ENCODE measurements around the gene FKBP11. TPM values are rescaled to one million over a fixed set of nuclear protein-coding genes. Genes with fewer than 3 reads are reported as not detected.

The FKBP11 gene
- total and polyA plus RNA-seq, 2 of the 13 experiments (the other 11 are each of a cell fraction or from before 2014, with no cell fraction given), result 15.5 to 19.4 TPM

- TF ChIP-seq TRAFD1 (CRISPR knock-in tag; IDR thresholded peaks at IDR 0.05; ENCODE audit: borderline replicate concordance) (no peak), ZGPAT (CRISPR knock-in tag; IDR thresholded peaks at IDR 0.05) (peak; percentile 94), ATF4 (CRISPR knock-in tag; IDR thresholded peaks at IDR 0.05) (peak in 1 of 2 experiments; percentile 74; a peak in 2 of 4 replicates), ZNF512 (CRISPR knock-in tag; IDR thresholded peaks at IDR 0.05) (no peak), ZNF7 (CRISPR knock-in tag; IDR thresholded peaks at IDR 0.05) (no peak), ZFP41 (CRISPR knock-in tag; IDR thresholded peaks at IDR 0.05; ENCODE audit: borderline replicate concordance) (no peak), CEBPB (IDR thresholded peaks at IDR 0.05; ENCODE audit: borderline replicate concordance, low read depth, low read length) (peak; percentile 36; the same call in 1 of the 2 replicates), ZNF253 (CRISPR knock-in tag; IDR thresholded peaks at IDR 0.05; ENCODE audit: borderline replicate concordance) (no peak), SMAD1 (CRISPR knock-in tag; IDR thresholded peaks at IDR 0.05; ENCODE audit: borderline replicate concordance, low read depth) (no peak), ZNF326 (CRISPR knock-in tag; IDR thresholded peaks at IDR 0.05; ENCODE audit: borderline replicate concordance) (no peak), CENPBD1 (CRISPR knock-in tag; IDR thresholded peaks at IDR 0.05; ENCODE audit: borderline replicate concordance, low read depth) (no peak), THAP9 (CRISPR knock-in tag; IDR thresholded peaks at IDR 0.05; ENCODE audit: borderline replicate concordance) (no peak), KDM4B (CRISPR knock-in tag; IDR thresholded peaks at IDR 0.05) (peak; percentile 44; the same call in 1 of the 2 replicates), ZNF841 (CRISPR knock-in tag; IDR thresholded peaks at IDR 0.05; ENCODE audit: borderline replicate concordance) (no peak), THAP11 (CRISPR knock-in tag; IDR thresholded peaks at IDR 0.05) (peak; percentile 74), IKZF5 (CRISPR knock-in tag; IDR thresholded peaks at IDR 0.05) (peak; percentile 70; the same call in 1 of the 2 replicates), MTERF4 (CRISPR knock-in tag; IDR thresholded peaks at IDR 0.05) (no peak)
Measured at GRCh38 chr12:48910196-48910595, 15.1 kb downstream of the FKBP11 start (continued).
